Measurements from ENCODE around the gene ZNF215.
"Not testable (repeated sequence)": the region's sequence is repeated elsewhere in the genome, so short reads cannot be mapped to it uniquely, and the experiment has no call there.

The ZNF215 gene

DNA sequence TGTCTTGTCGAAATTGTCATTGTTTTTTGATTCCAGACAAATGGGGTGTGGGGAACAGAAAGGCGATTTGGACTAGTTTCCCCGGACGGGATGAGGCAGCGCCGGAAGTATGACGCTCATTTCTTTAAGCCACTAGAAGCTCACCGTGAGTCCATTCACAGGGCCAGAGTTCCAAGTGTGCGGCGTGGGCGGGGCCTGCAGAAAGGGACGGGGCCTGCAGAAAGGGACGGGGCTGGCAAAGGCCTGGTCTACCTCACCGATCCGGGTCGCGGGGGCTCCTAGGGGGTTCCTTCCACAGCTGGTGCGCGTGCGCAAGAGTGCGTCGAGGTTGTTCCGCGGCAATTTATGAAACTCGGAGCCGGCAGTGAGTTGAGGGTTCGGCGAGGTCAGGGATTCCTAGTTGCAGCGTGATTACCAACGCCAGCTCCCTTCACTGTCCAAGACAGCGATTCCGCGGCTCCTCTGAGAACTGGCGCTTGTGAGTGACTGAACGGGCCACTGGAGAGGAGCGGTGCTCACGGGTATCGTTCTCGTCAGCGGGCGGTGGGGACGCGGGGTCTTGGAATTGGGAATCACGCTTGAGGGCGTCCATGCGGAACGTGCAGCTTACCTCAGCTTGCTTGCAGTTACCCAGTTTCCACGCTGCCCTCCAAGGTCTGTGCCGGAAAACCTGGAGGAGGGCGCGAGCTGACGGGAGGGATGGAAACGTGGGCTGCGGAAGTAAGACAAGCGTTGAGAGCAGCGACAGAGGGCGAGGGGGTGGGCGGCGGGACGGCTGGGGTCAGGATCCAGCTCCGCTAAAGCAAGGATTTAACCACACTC, at the start of gene ZNF215:
Gene ZNF215, plus strand, starts transcription at position 219 of the 822 bp plus-strand sequence. CDS start 5,847 bp downstream, outside the sequence.
- no peak for DNase-seq (ENCODE audit: low spot score)

DNA sequence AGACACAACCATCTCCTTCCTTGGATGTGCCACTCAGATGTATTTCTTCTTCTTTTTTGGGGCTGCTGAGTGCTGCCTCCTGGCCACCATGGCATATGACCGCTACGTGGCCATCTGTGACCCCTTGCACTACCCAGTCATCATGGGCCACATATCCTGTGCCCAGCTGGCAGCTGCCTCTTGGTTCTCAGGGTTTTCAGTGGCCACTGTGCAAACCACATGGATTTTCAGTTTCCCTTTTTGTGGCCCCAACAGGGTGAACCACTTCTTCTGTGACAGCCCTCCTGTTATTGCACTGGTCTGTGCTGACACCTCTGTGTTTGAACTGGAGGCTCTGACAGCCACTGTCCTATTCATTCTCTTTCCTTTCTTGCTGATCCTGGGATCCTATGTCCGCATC, 49.3 kb upstream of the ZNF215 start:
- no peak for DNase-seq (ENCODE audit: low spot score)

DNA sequence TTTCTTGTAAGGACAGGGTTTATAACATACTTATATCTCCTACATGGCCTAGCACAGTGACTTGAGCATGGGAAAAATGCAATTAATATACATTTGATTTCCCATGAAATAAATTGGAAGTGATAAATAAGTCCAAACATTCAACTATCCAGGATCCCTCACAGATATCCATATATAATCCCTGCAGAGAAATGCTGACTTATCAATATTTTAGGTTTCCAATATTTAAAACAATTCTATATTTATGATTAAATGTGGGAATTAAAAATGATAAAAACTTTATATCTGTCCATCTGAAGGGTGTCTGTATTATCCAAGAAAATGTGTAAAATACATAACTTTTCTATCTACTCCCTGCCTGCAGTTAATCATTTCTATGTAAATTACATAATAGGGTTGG, 43.5 kb upstream of the ZNF215 start:
- no peak for DNase-seq (ENCODE audit: low spot score)

DNA sequence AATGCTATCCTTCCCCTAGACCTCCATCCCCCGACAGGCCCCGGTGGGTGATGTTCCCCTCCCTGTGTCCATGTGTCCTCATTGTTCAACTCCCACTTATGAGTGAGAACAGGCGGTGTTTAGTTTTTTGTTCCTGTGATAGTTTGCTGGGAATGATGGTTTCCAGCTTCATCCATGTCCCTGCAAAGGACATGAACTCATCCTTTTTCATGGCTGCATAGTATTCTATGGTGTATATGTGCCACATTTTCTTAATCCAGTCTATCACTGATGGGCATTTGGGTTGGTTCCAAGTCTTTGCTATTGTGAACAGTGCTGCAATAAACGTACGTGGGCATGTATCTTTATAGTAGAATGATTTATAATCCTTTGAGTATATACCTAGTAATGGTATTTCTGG, 38.5 kb upstream of the ZNF215 start:
- not testable (repeated sequence) for DNase-seq (ENCODE audit: low spot score)

DNA sequence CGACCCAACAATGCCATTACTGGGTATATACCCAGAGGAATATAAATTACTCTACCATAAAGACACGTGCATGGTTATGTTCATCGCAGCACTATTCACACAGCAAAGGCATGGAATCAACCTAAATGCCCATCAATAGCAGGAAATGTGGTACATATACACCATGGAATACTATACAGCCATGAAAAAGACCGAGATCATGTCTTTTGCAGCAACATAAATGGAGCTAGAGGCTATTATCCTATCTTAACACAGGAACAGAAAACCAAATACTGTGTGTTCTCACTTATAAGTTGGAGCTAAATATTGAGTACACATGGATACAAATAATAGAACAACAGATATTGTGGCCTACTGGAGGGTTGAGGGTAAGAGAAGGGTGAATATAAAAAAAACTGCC, 37.4 kb upstream of the ZNF215 start:
- no peak for DNase-seq (ENCODE audit: low spot score)

DNA sequence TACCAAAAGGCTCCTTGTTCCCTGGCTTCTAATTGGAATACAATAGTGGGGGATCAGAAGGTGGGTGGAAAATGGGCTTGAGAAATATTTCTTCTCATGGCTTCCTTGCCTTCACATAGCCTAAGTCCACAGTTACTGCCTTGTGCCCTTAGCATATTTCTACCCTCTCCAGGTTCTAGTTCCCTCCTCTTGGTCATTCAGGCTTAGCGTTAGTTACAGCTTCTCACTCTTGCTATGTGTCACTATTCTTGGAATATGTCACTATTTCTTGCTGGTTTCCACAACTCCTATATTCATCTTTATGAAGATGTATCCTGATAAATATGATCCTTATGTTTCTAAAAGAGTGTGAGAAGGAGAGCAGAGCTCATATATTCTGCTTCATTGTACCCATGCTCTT, 36.4 kb upstream of the ZNF215 start:
- no peak for DNase-seq (ENCODE audit: low spot score)

DNA sequence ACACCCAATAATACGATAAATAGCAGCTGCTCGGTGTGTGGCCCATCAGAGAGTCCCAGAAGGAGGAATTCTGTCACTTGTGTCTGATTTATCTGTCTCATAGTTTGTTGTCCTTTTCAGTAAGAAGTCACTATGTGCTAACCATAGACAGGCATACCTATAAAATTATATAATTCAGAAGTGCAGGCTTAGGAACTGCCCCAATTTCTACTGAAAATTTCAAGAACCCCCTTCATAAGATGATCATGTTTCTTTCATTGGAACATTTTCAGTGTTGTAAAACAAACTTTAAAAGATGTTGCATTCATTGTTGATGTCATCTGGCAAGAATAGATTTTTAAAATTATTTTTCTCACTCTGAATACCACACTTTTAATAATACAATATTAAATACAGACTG, 33.8 kb upstream of the ZNF215 start, which contains the start of gene OR2D2:
Gene OR2D2, minus strand, starts transcription at position 101 of the 400 bp plus-strand sequence. Its CDS starts 0 bp downstream, at position 101.
- DNase-seq (ENCODE audit: low spot score): no peak

DNA sequence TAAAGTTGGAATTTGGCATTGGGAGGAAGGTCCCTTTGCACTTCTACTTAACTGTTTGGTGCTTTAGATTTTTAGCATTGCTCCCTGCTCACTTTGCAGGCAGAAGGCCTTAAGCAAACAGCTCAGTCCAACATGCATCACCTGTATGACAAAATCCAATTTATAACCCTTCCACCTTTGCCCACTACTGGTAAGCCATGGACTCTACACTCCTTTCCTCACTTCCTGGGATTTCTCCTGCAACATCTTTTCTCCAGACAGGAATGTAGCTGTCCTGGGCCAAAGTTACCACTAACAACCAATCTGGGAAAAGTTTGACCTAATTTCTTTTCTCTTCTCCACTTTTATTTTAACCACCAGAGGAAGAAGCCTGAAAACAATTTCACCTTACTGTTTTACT, 32.1 kb upstream of the ZNF215 start:
- no peak for DNase-seq (ENCODE audit: low spot score)

DNA sequence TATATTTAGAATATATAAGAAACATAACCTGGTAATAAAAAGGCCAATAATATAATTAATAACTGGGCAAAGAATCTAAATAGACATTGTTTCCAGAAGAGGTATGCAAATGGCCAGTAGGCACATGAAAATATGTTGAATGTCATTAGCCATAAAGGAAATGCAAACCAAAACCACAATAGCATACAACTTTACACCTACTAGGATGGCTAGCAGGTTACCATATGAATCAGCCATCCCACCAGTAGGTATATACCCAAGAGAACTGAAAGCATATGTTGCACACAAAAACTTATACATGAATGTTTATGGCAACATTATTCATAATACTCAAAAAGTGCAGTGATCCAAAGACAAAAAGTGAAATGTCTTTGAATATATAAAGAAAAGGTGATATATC, 31.2 kb upstream of the ZNF215 start:
- DNase-seq (ENCODE audit: low spot score): no peak

DNA sequence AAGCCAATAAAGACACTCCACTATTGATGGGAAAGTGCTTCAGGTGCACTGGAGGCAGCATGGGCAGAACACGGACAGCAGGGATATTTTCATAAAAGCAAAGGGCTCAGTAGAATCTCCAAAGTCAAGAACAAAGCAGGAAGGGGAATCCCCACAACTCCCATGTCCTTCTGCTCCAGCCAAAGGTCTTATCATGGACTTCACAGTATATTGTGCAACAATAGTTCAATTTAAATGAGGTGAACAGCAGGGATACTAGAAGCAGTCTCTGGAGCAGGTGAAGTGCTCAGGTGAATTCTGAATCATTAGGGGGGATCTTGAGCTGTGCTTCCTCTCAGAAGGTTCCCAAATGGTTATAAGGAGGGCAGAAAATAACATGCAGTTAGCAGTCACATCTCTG, 27.3 kb upstream of the ZNF215 start:
- no peak for DNase-seq (ENCODE audit: low spot score)

DNA sequence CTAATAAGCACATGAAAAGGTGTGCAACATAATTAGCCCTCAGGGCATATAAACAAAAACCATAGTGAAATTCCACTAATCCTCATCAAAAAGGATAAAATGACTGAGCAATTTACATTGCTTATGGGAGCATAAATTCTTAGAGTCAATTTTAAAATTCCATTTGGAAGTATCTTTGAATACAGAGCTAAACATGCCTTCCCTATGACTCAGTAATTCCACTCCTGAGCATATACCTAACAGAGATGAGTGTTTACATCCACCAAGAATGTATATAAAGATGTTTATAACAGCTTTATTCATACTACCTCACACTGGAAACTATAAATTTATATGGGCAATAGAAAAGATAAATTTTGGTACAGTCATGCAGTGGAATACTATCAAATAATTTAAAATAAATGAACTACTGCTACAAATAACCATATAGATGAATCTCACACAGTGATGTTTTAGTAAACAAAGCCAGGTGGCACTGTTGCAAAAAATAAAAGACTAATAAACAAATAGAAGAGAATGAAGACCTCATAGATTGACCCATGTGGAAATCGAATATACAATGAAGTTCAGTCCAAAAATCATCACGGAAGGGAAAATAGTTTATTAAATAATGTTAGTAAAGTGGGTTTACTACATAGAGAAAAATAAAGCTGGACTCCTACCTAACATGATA, 25.8 kb upstream of the ZNF215 start:
- DNase-seq (ENCODE audit: low spot score): no peak

DNA sequence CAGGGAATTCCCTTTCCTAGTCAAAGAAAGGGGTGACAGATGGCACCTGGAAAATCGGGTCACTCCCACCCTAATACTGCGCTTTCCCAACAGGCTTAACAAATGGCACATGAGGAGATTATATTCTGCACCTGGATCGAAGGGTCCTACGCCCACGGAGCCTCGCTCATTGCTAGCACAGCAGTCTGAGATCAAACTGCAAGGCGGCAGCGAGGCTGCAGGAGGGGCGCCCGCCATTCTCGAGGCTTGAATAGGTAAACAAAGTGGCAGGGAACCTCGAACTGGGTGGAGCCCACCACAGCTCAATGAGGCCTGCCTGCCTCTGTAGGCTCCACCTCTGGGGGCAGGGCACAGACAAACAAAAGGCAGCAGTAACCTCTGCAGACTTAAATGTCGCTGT, 21.4 kb upstream of the ZNF215 start:
- DNase-seq (ENCODE audit: low spot score): not testable (repeated sequence)

DNA sequence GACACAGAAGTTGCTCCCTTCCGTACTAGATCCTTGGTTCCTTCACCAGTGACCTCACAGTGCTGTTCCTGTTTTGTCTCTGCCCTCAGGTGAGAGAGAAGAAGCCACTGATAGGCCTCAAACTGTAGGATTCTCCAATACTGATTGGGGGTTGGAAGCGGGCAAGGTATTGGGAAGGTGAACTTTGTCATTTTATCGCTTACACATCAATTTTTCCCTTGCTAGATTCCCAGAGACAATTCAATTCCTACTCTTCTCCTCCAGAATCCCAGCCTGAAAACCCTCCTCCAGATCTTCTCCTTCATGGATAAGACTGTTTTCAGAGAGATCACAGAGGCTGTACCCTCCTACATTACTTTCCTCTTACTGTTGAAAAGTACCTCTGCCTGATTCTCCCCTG, 14.8 kb upstream of the ZNF215 start:
- DNase-seq (ENCODE audit: low spot score): no peak

DNA sequence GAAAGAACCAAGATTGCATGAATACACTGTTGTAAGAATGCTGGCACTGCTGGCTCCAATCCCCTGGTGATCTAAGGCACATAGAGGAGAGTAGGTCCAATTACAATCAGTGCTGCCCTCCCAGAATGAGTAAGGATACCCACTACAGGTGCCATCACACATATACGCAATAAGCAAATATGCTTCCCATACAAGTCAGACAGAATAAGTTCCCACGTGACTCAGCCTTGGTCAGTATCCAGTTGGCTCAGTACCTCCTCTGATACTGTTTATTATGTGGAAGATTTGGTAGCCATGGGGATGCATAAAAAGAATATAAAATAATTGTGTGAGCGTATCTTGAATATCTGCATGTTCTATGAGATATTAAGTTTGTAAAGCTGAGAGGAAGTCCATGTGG, 14.3 kb upstream of the ZNF215 start:
- DNase-seq (ENCODE audit: low spot score): no peak

DNA sequence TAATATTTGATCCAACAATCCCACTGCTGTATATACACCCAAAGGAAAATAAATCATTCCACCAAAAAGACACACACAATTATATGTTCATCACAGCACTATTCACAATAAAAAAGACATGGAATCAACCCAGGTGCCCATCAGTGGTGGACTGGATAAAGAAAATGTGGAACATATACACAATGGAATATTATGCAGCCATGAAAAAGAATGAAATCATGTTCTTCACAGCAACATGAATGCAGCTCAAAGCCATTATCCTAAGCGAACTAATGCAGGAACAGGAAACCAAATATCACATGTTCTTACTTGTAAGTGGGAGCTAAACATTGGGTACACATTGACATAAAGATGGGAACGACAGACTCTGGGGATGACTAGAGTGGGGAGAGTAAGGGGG, 6.5 kb upstream of the ZNF215 start:
- no peak for DNase-seq (ENCODE audit: low spot score)

DNA sequence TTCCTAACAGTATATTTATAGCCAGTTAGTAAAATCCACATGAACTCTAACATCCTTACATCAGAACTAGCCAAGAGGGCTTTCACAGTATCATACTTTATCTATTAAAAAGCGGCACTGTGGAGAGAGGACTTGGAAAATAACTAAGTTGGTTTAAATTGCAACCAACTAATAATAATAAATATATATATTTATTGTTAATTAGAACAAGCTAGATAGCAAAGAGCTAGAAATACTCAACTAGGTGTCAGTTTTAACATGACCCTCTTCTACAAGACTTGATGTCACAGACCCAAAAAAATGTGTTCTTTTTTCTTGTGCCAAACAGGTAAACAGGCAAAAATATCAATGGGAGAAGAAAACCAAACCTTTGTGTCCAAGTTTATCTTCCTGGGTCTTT, 5.5 kb upstream of the ZNF215 start, which contains the start of gene OR2D3:
Gene OR2D3, plus strand, starts transcription at position 301 of the 400 bp plus-strand sequence. Its CDS starts 0 bp downstream, at position 301.
- no peak for DNase-seq (ENCODE audit: low spot score)

DNA sequence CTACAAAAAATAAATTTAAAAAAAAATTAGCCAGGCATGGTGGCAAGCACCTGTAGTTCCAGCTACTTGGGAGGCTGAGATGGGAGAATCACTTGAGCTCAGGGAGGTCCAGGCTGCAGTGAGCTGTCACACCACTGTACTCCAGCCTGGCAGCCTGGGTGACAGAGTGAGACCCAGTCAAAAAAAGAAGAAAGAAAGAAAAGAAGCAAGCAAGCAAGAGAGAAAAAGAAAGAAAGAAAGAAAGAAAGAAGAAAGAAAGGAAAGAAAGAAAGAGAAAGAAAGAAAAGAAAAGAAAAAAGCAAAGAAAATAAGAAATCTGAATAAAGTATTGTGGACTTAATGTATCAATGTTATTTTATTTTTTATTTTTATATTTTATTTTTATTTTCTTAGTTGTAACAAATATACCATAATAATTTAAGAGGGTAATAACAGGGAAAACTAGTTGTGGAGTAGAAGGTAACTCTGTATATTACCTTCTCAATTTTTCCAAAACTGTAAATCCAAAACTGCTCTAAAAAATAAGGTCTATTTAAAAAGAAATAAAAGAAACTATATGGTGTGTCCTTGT, 1.1 kb upstream of the ZNF215 start:
- DNase-seq (ENCODE audit: low spot score): no peak

DNA sequence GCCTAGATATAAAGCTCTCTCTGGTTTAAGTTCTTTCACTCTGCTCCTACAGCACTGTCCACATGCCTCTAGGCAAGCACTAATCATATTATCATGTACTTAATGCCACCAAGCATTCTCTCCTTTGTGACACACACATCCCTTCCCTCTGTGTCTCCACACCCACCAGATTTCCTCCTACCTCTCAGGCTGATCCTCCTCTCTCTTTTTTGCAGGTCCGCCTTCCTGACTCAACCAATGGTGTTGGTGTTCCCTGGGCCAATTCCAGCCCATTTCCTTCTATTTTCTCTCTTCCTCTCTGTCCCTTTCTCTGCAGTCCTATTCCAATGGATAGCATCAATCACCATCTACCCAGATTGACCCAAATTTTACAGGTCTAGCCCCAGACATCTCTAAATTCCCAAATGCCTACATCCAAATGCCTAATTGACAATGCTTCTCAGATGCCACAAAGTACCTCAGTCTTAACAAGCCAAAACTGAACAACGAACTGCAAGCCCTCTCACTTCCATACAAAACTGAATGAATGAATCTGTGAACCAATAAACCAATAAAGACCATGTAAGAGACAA, 504 bp upstream of the ZNF215 start:
- DNase-seq (ENCODE audit: low spot score): no peak

DNA sequence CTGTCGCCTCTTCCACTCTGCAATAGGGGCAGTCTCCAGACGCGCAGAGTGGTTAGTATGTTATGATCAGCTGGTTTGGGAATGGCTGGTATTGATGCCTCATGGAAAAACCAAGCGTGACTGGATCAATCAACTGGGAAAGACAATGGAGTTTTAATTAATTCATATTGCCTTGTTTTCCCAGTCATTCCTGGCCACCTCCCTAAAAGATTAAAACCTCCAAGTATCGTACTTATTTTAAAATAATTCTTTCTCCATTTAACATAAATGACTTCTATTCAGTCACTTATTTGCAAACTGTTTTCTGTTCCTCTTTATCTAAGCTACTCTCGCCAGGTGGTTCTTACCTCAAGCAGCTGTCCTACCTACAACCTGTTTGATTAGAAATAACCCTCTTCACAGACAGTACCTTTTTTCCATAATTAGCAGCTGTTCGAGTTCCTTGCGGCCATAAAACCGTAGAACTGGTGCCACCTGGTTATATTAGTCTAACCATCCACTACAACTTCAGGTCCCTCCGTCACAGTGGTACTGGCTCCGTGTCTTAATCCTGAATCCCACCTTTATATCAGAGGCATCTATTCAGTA, 898 bp downstream of the ZNF215 start:
- no peak for DNase-seq (ENCODE audit: low spot score)

DNA sequence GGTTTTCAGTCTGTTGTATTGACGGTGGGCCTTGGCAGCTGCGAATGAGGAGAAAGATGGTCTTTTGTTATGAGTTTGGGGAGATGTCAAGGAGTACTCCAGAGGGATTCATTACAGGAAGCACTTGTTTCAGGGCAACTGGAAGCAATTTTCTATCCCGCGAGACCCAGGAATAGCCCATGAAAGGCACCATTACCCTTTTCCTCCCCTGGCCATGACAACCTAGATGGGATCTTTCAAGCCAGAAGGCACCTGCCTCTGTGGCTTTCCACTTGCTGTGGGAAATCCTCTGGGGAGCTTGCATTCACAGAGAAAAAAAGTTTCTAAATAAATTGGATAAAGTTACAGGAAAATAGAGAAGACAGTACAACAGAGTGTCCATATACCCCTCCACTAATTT, 2.7 kb downstream of the ZNF215 start:
- DNase-seq (ENCODE audit: low spot score): no peak

DNA sequence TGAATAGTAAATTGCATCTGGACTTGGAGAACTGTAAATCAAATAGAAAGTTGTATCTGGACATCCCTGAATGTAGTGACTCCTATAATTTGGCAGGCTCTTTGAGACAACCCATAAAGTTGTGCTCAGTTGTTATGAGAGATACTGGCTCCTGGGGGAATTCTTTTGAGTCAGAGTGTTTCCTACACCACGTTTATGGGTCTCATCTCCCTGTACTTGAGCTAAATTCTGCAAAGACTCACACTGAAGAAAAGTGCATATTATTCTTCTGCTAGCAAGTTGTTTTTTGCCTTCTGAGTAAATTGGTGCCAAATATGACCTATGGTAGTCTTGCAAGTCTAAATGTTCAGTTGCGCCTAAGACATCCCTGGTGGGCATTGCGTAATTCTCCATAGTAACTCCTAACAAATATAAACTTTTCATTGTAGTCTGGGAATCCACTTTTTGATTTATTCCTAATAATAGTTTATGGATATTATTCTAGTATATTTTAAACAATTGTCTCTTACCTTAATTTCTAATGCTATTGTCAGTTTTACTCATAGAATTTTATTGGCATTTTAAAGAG, 5.0 kb downstream of the ZNF215 start:
- DNase-seq (ENCODE audit: low spot score): no peak

DNA sequence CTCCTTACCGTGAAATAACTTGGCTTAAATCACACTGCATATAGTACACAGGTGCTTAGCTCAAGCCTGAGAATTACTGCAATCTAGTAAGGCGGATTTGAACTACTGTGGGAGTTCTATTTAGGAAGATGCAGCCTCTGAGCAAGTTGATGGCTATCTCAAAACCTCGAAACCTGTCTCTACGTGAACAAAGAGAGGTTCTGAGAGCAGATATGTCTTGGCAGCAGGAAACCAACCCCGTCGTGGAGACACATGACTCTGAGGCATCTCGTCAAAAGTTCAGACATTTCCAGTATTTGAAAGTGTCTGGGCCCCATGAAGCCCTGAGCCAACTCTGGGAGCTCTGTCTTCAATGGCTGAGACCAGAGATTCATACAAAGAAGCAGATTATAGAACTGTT, 5.9 kb downstream of the ZNF215 start:
- no peak for DNase-seq (ENCODE audit: low spot score)
